IMR-90 (cell line): Measurements from ENCODE around the gene BTBD3.

ENCODE experiments used
- CEBPB ChIP-seq: IDR thresholded peaks from 2 replicates; pipeline ENCODE4 v1.6.1; 2012; ENCODE audit warnings: low read depth, low read length, improper control_type of control experiment
- CHD1 ChIP-seq: IDR thresholded peaks from 2 replicates; pipeline ENCODE4 v1.6.1; 2012; ENCODE audit warnings: low read depth, low read length, improper control_type of control experiment
- FOS ChIP-seq: fragments of 150-350 bp; IDR thresholded peaks from 2 replicates; pipeline ENCODE4 v1.6.1; 2016; ENCODE audit warnings: low read depth, low read length
- POLR2A ChIP-seq: IDR thresholded peaks from 2 replicates; pipeline ENCODE4 v1.6.1; 2012; ENCODE audit warnings: mild to moderate bottlenecking, low read depth, low read length
- RFX5 ChIP-seq: IDR thresholded peaks from 2 replicates; pipeline ENCODE4 v1.8.0; 2012; ENCODE audit warnings: low read depth, mild to moderate bottlenecking, low read length, moderate library complexity
- TF ChIP-seq, protein P1 (sequence below): conservative IDR thresholded peaks from 2 replicates; pipeline ENCODE4 v1.5.1; 2012; ENCODE audit warnings: mild to moderate bottlenecking, low read depth, low read length, improper control_type of control experiment
- TF ChIP-seq, protein P2 (sequence below): fragments of 150-350 bp; IDR thresholded peaks from 2 replicates; pipeline ENCODE4 v1.6.1; 2017; ENCODE audit warnings: mild to moderate bottlenecking, antibody characterized with exemption, low read length, low read depth

DNA sequence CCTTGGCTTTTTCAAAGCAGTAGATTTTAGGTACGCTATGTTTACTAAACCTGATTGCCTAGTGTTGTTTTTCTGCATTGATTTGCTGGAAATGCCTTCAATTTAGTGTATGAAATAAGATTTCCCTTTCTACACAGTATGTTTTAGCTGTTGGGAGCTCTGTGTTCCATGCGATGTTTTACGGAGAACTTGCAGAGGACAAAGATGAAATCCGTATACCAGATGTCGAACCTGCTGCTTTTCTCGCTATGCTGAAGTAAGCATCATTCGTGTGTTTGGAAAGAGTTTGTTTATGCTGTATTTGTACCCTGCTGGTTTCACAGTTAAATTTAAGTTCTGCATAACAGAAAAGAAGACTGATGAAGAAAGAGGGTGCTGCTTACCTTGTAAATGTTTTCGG is 1.9 kb downstream of the BTBD3 start:
- TF ChIP-seq, protein P1, sequence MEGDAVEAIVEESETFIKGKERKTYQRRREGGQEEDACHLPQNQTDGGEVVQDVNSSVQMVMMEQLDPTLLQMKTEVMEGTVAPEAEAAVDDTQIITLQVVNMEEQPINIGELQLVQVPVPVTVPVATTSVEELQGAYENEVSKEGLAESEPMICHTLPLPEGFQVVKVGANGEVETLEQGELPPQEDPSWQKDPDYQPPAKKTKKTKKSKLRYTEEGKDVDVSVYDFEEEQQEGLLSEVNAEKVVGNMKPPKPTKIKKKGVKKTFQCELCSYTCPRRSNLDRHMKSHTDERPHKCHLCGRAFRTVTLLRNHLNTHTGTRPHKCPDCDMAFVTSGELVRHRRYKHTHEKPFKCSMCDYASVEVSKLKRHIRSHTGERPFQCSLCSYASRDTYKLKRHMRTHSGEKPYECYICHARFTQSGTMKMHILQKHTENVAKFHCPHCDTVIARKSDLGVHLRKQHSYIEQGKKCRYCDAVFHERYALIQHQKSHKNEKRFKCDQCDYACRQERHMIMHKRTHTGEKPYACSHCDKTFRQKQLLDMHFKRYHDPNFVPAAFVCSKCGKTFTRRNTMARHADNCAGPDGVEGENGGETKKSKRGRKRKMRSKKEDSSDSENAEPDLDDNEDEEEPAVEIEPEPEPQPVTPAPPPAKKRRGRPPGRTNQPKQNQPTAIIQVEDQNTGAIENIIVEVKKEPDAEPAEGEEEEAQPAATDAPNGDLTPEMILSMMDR = no peak
- TF ChIP-seq POLR2A = no peak
- no peak for TF ChIP-seq CEBPB
- TF ChIP-seq RFX5 = no peak
- no peak for TF ChIP-seq CHD1
- TF ChIP-seq FOS = no peak
- TF ChIP-seq, protein P2, sequence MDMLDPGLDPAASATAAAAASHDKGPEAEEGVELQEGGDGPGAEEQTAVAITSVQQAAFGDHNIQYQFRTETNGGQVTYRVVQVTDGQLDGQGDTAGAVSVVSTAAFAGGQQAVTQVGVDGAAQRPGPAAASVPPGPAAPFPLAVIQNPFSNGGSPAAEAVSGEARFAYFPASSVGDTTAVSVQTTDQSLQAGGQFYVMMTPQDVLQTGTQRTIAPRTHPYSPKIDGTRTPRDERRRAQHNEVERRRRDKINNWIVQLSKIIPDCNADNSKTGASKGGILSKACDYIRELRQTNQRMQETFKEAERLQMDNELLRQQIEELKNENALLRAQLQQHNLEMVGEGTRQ = no peak
